Measurements from ENCODE around the gene SAMD1. TPM values are rescaled to one million over a fixed set of nuclear protein-coding genes. Genes with fewer than 3 reads are reported as not detected.

SAMD1 gene
- total and polyA plus RNA-seq, 9 of the 15 experiments (the other 6 are each of a cell fraction or from before 2014, with no cell fraction given): 2.9 to 96.0 (median 43.5) TPM

- no peak for TF ChIP-seq CHD7 (IDR thresholded peaks at IDR 0.05; ENCODE audit: low read depth, low read length)
- TF ChIP-seq HOMEZ (CRISPR knock-in tag; IDR thresholded peaks at IDR 0.05): no peak
- no peak for TF ChIP-seq NBN (IDR thresholded peaks at IDR 0.05; ENCODE audit: low read depth)
- TF ChIP-seq SMAD1 (IDR thresholded peaks at IDR 0.05; ENCODE audit: low read depth, low read length, partially characterized antibody): no peak
- TF ChIP-seq GTF2E2 (tag; IDR thresholded peaks at IDR 0.05): no peak
- TF ChIP-seq NELFE (IDR thresholded peaks at IDR 0.05; ENCODE audit: insufficient read depth, insufficient read length): no peak
- no peak for TF ChIP-seq PYGO2 (tag; IDR thresholded peaks at IDR 0.05)
- TF ChIP-seq RBM39 (optimal IDR thresholded peaks at IDR 0.05; ENCODE audit: low read depth, low read length): no peak
- TF ChIP-seq YY1 (IDR thresholded peaks at IDR 0.05; ENCODE audit: borderline replicate concordance in 1 of 3, control insufficient read depth in 1 of 3, extremely low read depth in 1 of 3, insufficient read depth in 3 of 3, insufficient read length in 1 of 3, insufficient replicate concordance in 2 of 3, low read depth in 1 of 3, low read length in 2 of 3): no peak
- no peak for TF ChIP-seq ZNF280B (CRISPR knock-in tag; IDR thresholded peaks at IDR 0.05)
- no peak for TF ChIP-seq MEIS2 (IDR thresholded peaks at IDR 0.05; ENCODE audit: partially characterized antibody)
- no peak for TF ChIP-seq ZBTB1 (CRISPR knock-in tag; IDR thresholded peaks at IDR 0.05; ENCODE audit: borderline replicate concordance, low read depth)
Observed at GRCh38 chr19:14048443-14049153, 42.0 kb downstream of the SAMD1 start (continued).
